Esophagus muscularis mucosa (tissue), 4 donors: Measurements from ENCODE around the gene RASAL2.

Experiments
- EP300 ChIP-seq: sonication (generic); formaldehyde crosslinking; IDR thresholded peaks from one replicate; pipeline ENCODE4 v1.6.1; 2017; ENCODE audit warnings: antibody characterized with exemption
- POLR2A ChIP-seq: fragments of 450-650 bp; IDR thresholded peaks from one replicate; pipeline ENCODE4 v1.6.1; 2017; ENCODE audit warnings: antibody characterized with exemption, moderate library complexity, mild to moderate bottlenecking, low read depth
- POLR2AphosphoS5 ChIP-seq, 2 donors: sonication (generic); formaldehyde crosslinking; IDR thresholded peaks; one replicate each; pipeline ENCODE4 v1.6.1; 2017; ENCODE audit warnings: antibody characterized with exemption in 2 of 2
- TF ChIP-seq, protein P1 (sequence below), 3 experiments: fragments of 200-600 bp in 2 of 3; fragments of 450-650 bp in 1 of 3; sonication (generic) in 2 of 3; IDR thresholded peaks; one replicate each; pipeline ENCODE4 v1.5.1; 2017 to 2019; ENCODE audit warnings: antibody characterized with exemption in 3 of 3, mild to moderate bottlenecking in 2 of 3, moderate library complexity in 1 of 3

DNA sequence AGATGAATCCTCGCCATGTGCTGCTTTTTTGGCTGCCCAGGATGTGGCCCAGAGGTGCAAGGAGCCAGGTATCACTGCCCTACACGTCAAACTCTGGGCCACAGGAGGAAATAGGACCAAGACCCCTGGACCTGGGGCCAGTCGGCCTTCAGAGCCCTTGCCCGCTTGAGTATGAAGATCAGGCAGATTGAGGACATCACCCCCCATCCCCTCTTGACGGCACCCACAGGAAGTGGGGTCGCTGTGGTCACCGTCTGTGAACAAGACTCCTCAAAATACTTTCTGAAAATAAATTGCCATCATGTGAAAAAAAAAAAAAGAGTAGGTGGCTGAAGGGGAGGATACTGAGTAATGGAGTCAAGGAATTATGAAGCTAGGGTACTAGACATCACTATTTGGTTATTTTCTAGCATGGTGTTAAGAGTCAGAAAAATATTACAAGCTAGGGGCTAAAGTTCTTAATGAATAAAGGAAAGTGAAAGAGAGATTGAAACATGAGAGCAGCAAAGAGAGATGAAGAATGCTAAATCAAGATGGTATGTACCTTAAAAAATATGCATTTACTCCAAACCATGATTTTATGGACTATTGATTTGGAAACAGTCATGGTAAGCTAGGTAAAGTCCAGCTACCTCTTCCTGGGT, 318.0 kb downstream of the RASAL2 start:
- TF ChIP-seq, protein P1, sequence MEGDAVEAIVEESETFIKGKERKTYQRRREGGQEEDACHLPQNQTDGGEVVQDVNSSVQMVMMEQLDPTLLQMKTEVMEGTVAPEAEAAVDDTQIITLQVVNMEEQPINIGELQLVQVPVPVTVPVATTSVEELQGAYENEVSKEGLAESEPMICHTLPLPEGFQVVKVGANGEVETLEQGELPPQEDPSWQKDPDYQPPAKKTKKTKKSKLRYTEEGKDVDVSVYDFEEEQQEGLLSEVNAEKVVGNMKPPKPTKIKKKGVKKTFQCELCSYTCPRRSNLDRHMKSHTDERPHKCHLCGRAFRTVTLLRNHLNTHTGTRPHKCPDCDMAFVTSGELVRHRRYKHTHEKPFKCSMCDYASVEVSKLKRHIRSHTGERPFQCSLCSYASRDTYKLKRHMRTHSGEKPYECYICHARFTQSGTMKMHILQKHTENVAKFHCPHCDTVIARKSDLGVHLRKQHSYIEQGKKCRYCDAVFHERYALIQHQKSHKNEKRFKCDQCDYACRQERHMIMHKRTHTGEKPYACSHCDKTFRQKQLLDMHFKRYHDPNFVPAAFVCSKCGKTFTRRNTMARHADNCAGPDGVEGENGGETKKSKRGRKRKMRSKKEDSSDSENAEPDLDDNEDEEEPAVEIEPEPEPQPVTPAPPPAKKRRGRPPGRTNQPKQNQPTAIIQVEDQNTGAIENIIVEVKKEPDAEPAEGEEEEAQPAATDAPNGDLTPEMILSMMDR (IDR thresholded peaks at IDR 0.05): no peak
- TF ChIP-seq POLR2A (no peak), EP300 (no peak), POLR2AphosphoS5 (IDR thresholded peaks at IDR 0.05) (no peak)
